NCI-H146 treated with DMSO at 0.1 percent for 48 hours (cell line): ENCODE results near the gene USP20.

Source experiments
- DNase-seq: peaks from one replicate; lab custom pipeline; 2025; ENCODE audit not compliant: unreplicated experiment; lab: John Stamatoyannopoulos, UW

The USP20 gene

GRCh38 chr9:129874261-129875101, 39.2 kb downstream of the USP20 start:
- DNase-seq = no peak

- no peak for DNase-seq
Observed at GRCh38 chr9:129875181-129875611, 39.9 kb downstream of the USP20 start.

- no peak for DNase-seq
Observed at GRCh38 chr9:129875687-129876395, 40.6 kb downstream of the USP20 start.

- no peak for DNase-seq
Observed at GRCh38 chr9:129876815-129877214, 41.6 kb downstream of the USP20 start.

- no peak for DNase-seq
Observed at GRCh38 chr9:129878291-129878690, 43.0 kb downstream of the USP20 start.

- DNase-seq = no peak
Observed at GRCh38 chr9:129879103-129879699, 43.9 kb downstream of the USP20 start.

GRCh38 chr9:129879991-129880653, 44.9 kb downstream of the USP20 start:
- DNase-seq = no peak

GRCh38 chr9:129880654-129881546, 45.6 kb downstream of the USP20 start:
- no peak for DNase-seq

- no peak for DNase-seq
Observed at GRCh38 chr9:129881547-129882324, 46.5 kb downstream of the USP20 start.

GRCh38 chr9:129884220-129885017, 49.2 kb downstream of the USP20 start:
- peak; percentile 69 for DNase-seq

- peak; percentile 3 for DNase-seq
Observed at GRCh38 chr9:129885018-129885669, 49.9 kb downstream of the USP20 start.

- DNase-seq = peak; percentile 31
Observed at GRCh38 chr9:129885670-129886106, 50.4 kb downstream of the USP20 start.

- DNase-seq = no peak
Observed at GRCh38 chr9:129886226-129887174, 51.2 kb downstream of the USP20 start.

- DNase-seq = no peak
Observed at GRCh38 chr9:129887334-129888292, 52.4 kb downstream of the USP20 start.

GRCh38 chr9:129888293-129889121, 53.2 kb downstream of the USP20 start:
- no peak for DNase-seq
